Chondrocyte (in vitro differentiated cells): Measurements from ENCODE around the gene KRT23. TPM values are rescaled to one million over a fixed set of nuclear protein-coding genes. Genes with fewer than 3 reads are reported as not detected.

Experiments used
- DNase-seq: peaks from one replicate; pipeline ENCODE4 v3.0.0; 2021; ENCODE audit warnings: mixed read lengths, low spot score
- H3K27ac Mint-ChIP-seq: one replicate; pipeline ENCODE4 v1.8.0; 2021; ENCODE audit warnings: mild to moderate bottlenecking, moderate library complexity, mixed read lengths; ENCODE audit not compliant: unreplicated experiment
- H3K27me3 Mint-ChIP-seq: 2 replicates; pipeline ENCODE4 v1.8.0; 2021; ENCODE audit warnings: low read depth, mixed read lengths
- H3K36me3 Mint-ChIP-seq: 2 replicates; pipeline ENCODE4 v1.8.0; 2021; ENCODE audit warnings: low read depth, mixed read lengths
- H3K4me1 Mint-ChIP-seq: 2 replicates; pipeline ENCODE4 v1.8.0; 2021; ENCODE audit warnings: low read depth, mild to moderate bottlenecking, mixed read lengths
- H3K4me3 Mint-ChIP-seq: one replicate; pipeline ENCODE4 v1.8.0; 2021; ENCODE audit warnings: mild to moderate bottlenecking, moderate library complexity, mixed read lengths; ENCODE audit not compliant: unreplicated experiment
- H3K9me3 Mint-ChIP-seq: 2 replicates; pipeline ENCODE4 v1.8.0; 2021; ENCODE audit warnings: low read depth, mixed read lengths
- CTCF ChIP-seq: fragments of 200-600 bp; sonication (generic); IDR thresholded peaks from 2 replicates; pipeline ENCODE4 v1.5.0; 2021; ENCODE audit warnings: antibody characterized with exemption, mild to moderate bottlenecking, moderate library complexity
- total RNA-seq: library from RNA; stranded (reverse); gene quantifications from 3 replicates; pipeline ENCODE4 v1.2.1, GENCODE V29; 2021

Gene KRT23
- total RNA-seq, 1 donor from 2014 or later: not detected

DNA sequence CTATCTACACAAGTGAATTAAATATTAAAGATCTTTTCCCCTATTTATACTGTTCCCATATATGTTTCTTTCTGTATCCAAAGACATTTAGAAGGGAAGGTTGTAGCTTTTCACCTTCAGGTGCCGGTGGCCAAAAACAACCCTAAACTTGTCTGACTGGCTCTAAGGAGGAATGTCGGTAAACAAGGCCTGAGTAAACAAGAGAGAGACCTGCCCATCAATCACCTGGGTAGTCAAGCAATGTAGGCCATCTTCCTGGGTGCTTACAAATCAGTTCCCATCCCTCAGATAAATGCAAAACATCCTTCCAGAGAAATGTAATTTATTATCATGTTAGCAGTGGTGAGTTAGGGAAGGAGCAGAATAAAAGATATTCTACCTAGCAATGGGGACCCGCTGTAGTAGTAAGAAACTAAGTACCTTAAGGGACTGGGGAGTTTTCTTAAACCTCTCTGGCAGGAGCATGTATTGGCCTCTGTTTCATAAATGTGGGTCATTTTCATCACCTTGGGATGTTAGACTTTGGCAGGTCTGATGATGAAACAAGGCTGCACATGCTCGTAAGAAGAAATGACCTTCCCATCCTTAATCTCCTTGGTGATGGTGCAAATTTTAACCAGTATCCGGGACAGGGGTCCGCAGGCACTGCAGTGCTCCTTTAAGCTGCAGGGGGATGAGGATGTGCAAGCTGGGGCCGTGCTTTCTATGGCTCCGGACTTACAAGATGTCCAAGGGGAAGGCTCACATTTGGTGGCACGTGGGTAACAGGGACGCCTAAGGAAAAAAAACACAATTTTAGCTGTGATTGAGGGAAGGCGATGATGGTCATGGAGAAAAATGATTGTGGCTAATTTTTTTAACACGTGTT, 20.9 kb upstream of the KRT23 start:
- H3K27me3 Mint-ChIP-seq: no peaks in the 10 kb centered on the region
- no peaks in the 10 kb centered on the region for H3K36me3 Mint-ChIP-seq
- H3K27ac Mint-ChIP-seq: no peak overlapping the region
- TF ChIP-seq CTCF: no peak
- DNase-seq: no peak
- H3K4me3 Mint-ChIP-seq: no peak overlapping the region
- H3K4me1 Mint-ChIP-seq: peaks cover 26% of the 10 kb centered on the region
- peaks cover 2% of the 10 kb centered on the region for H3K9me3 Mint-ChIP-seq

- H3K27ac Mint-ChIP-seq: peak overlapping the region; percentile 0
Observed at GRCh38 chr17:40956401-40957254, 19.2 kb upstream of the KRT23 start.

DNA sequence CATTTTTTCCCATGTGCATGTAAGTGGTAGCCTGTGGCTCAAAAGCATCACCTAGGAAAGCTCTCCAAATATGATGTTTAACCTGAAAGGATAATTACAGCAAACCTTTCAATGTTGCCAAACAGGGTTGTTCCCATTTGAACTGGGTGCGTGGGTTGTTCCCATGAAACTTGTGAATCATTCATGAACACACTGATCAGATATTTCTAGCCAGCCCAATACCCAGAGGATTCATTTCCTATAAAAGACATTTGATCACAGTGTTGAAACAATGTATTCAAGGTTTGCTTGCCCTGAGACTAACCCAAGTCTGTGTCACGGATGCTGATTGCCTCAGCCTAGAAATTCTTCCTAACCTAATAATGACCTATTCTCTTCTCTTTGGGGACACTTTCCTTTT, 16.4 kb upstream of the KRT23 start:
- Mint-ChIP-seq H3K36me3 (no peaks in the 10 kb centered on the region), H3K4me3 (no peak overlapping the region), H3K27me3 (peaks cover 9% of the 10 kb centered on the region), H3K27ac (no peak overlapping the region), H3K4me1 (peaks cover 37% of the 10 kb centered on the region), H3K9me3 (no peaks in the 10 kb centered on the region)
- DNase-seq: no peak
- TF ChIP-seq CTCF: no peak

More at GRCh38 chr17:40956401-40957254, 19.2 kb upstream of the KRT23 start:
- Mint-ChIP-seq H3K36me3 (no peaks in the 10 kb centered on the region), H3K4me1 (peaks cover 37% of the 10 kb centered on the region), H3K27me3 (no peaks in the 10 kb centered on the region), H3K4me3 (no peak overlapping the region), H3K9me3 (no peaks in the 10 kb centered on the region)
- DNase-seq: no peak
- no peak for TF ChIP-seq CTCF

DNA sequence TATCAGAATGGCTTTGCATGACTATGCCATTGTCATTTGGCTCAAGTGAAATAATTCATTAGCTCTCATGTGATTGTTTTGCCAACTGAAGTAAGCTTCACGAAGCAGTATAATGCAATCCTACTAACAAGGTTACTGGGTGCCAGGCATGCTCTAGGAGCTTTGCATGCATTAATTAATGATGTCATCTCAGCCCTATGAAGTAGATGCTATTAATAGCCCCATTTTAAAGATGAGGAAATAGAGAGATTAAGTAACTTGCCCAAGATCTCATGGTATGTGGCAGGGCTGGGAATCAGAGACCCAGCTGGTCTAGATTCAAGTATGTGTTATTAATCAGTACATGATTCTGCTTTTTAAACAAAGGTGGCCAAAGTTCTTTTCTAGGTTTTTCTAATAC, 15.2 kb upstream of the KRT23 start:
- peaks cover 30% of the 10 kb centered on the region for H3K4me1 Mint-ChIP-seq
- no peaks in the 10 kb centered on the region for H3K36me3 Mint-ChIP-seq
- no peak overlapping the region for H3K27ac Mint-ChIP-seq
- H3K27me3 Mint-ChIP-seq: peaks cover 10% of the 10 kb centered on the region
- H3K4me3 Mint-ChIP-seq: no peak overlapping the region
- TF ChIP-seq CTCF: no peak
- no peaks in the 10 kb centered on the region for H3K9me3 Mint-ChIP-seq
- no peak for DNase-seq

DNA sequence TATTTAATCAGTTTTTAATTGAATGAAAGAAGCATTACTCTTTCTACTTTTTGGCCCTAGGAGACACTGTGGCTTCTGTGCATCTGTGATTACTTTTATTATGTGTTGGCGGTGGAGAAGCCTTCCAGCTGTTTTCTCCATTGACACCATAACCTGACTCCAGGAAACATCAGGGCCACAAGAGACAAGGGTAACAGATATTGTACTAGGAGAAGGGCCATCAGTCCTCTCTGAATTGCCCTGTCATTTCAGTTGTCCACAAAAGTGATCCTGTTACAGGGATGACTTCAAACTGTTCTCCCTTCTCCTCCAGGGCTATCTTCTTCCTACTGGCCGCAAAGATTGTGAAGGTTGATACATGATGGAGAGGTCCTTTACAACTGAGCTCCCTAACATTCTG, 14.7 kb upstream of the KRT23 start:
- H3K9me3 Mint-ChIP-seq: no peaks in the 10 kb centered on the region
- no peak overlapping the region for H3K4me3 Mint-ChIP-seq
- H3K4me1 Mint-ChIP-seq: peaks cover 25% of the 10 kb centered on the region
- peaks cover 10% of the 10 kb centered on the region for H3K27me3 Mint-ChIP-seq
- no peak overlapping the region for H3K27ac Mint-ChIP-seq
- H3K36me3 Mint-ChIP-seq: no peaks in the 10 kb centered on the region
- no peak for TF ChIP-seq CTCF
- no peak for DNase-seq
